OCI-LY7 (cell line): ENCODE data around the gene UBTD2. TPM values are rescaled to one million over a fixed set of nuclear protein-coding genes. Genes with fewer than 3 reads are reported as not detected.
A peak's percentile ranks its signal among the peaks of the same experiment; 100 is the strongest.

Source experiments
- BruUV-seq: library from RNA; stranded (reverse); fragments of 400-500 nt; replicated peaks from 2 replicates; lab custom pipeline; 2021; lab: Mats Ljungman, UMichigan
- CTCF ChIA-PET: fragments of 300-600 bp; sonication (Branson Sonifier 250); formaldehyde crosslinking; loops from one replicate; lab custom pipeline; 2022; ENCODE audit warnings: antibody characterized with exemption; ENCODE audit not compliant: unreplicated experiment; lab: Charles Lee
- POLR2A ChIA-PET: fragments of 300-600 bp; sonication (Branson Sonifier 250); formaldehyde crosslinking; loops from one replicate; lab custom pipeline; 2022; ENCODE audit warnings: antibody characterized with exemption; lab: Charles Lee
- DNase-seq: peaks from one replicate; pipeline ENCODE4 v3.0.0-alpha.2; 2015; ENCODE audit warnings: low spot score
- H2AFZ ChIP-seq: fragments of 200-600 bp; sonication (generic), shearing (Covaris generic); 2 replicates; pipeline ENCODE4 v1.6.1; 2014; ENCODE audit warnings: mild to moderate bottlenecking, antibody characterized with exemption, low read length, moderate library complexity
- H3K27ac ChIP-seq: fragments of 200-600 bp; sonication (generic); 2 replicates; pipeline ENCODE4 v1.5.1; 2014; ENCODE audit warnings: mixed run types, low read depth, mild to moderate bottlenecking, moderate library complexity, low read length, inconsistent platforms; ENCODE audit not compliant: poor library complexity, severe bottlenecking
- H3K36me3 ChIP-seq: fragments of 200-600 bp; sonication (generic); 2 replicates; pipeline ENCODE4 v1.6.1; 2014; ENCODE audit warnings: mild to moderate bottlenecking, antibody characterized with exemption, low read length, moderate library complexity, mixed read lengths; ENCODE audit not compliant: insufficient read depth
- H3K4me1 ChIP-seq: fragments of 200-600 bp; sonication (generic); 2 replicates; pipeline ENCODE4 v1.5.1; 2014; ENCODE audit warnings: mild to moderate bottlenecking, low read length; ENCODE audit not compliant: insufficient read depth, poor library complexity, severe bottlenecking
- H3K4me2 ChIP-seq: fragments of 200-600 bp; sonication (generic); 2 replicates; pipeline ENCODE4 v1.6.1; 2014; ENCODE audit warnings: mild to moderate bottlenecking, low read length
- H3K4me3 ChIP-seq: fragments of 200-600 bp; sonication (generic); 2 replicates; pipeline ENCODE4 v1.5.1; 2014; ENCODE audit warnings: mild to moderate bottlenecking, low read depth, low read length; ENCODE audit not compliant: poor library complexity, severe bottlenecking
- H3K79me2 ChIP-seq: fragments of 200-600 bp; sonication (generic); 2 replicates; pipeline ENCODE4 v1.6.1; 2016; ENCODE audit warnings: low read depth, mild to moderate bottlenecking, low read length, moderate library complexity, mixed read lengths; ENCODE audit not compliant: insufficient read depth
- H3K9me2 ChIP-seq: fragments of 200-600 bp; sonication (generic); 2 replicates; pipeline ENCODE4 v1.6.1; 2016; ENCODE audit warnings: mild to moderate bottlenecking, low read length, mixed read lengths; ENCODE audit not compliant: insufficient read depth
- H3K9me3 ChIP-seq: fragments of 200-600 bp; sonication (generic); 2 replicates; pipeline ENCODE4 v1.6.1; 2014; ENCODE audit warnings: mild to moderate bottlenecking, mixed run types, low read length, mixed read lengths
- H4K20me1 ChIP-seq: fragments of 200-600 bp; sonication (generic); 2 replicates; pipeline ENCODE4 v1.6.1; 2014; ENCODE audit warnings: mild to moderate bottlenecking, antibody characterized with exemption, low read length, moderate library complexity, mixed read lengths; ENCODE audit not compliant: insufficient read depth
- CTCF ChIP-seq: fragments of 200-600 bp; sonication (generic); conservative IDR thresholded peaks from 2 replicates; pipeline ENCODE4 v1.5.1; 2014; ENCODE audit warnings: mild to moderate bottlenecking, antibody characterized with exemption, low read length, moderate library complexity, mixed read lengths
- EZH2phosphoT487 ChIP-seq: fragments of 200-600 bp; sonication (generic); IDR thresholded peaks from 2 replicates; pipeline ENCODE4 v1.6.1; 2018; ENCODE audit warnings: low read depth, borderline replicate concordance, mild to moderate bottlenecking, mixed run types, antibody characterized with exemption, low read length, moderate library complexity, mixed read lengths
- intact Hi-C: fragments of 100-400 bp; cut with micrococcal nuclease; formaldehyde crosslinking; loops from one replicate; pipeline ENCODE4 v1.10.0; 2022; ENCODE audit not compliant: unreplicated experiment
- total RNA-seq, 2 experiments: library from RNA; depleted of rRNA in 1 of 2; stranded (reverse); fragments of >200 nt in 1 of 2; shearing (Covaris generic) in 1 of 2; gene quantifications; 2 replicates each; pipeline ENCODE4 v1.2.3, GENCODE V29; 2014 to 2022

The UBTD2 gene
- total RNA-seq, 2 experiments from 2014 or later: 16.0 to 19.8 TPM

DNA sequence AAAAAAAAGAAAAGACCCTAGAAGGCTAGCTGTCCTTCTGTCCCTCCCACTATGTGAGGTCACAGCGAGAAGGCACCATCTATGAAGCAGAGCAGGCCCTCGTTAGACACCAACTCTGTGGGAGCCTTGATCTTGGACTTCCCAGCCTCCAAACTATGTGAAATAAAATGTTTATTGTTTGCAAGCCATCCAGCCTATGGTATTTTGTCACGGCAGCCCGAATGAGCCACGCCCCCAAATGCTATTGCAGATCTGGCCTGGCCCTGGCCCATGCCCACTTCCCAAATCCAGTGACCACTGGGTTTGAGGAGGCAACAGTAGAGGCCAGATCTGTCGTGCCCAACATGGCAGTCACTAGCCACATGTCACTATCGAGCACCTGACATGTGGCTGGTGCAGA, 106.4 kb downstream of the UBTD2 start:
- Histone ChIP-seq H3K27ac (peak overlapping the region; percentile 87), H3K36me3 (peaks cover 19% of the 10 kb centered on the region), H3K4me3 (no peak overlapping the region), H3K79me2 (peaks cover 78% of the 10 kb centered on the region), H2AFZ (no peak overlapping the region), H4K20me1 (no peaks in the 10 kb centered on the region), H3K4me2 (peak overlapping the region; percentile 16; the same call in 1 of the 2 replicates), H3K9me3 (no peaks in the 10 kb centered on the region; the same call in 1 of the 2 replicates), H3K4me1 (peaks cover 66% of the 10 kb centered on the region), H3K9me2 (no peaks in the 10 kb centered on the region)
- no TSS peak for BruUV-seq
- ChIA-PET CTCF (interaction anchor here (1.3 kb wide), 1 partner anchor 11 kb away, joined by 3 read pairs; the partner anchor contains the start of gene STK10), POLR2A (interaction anchor here (1.0 to 4.8 kb wide), 4 partner anchors 9 to 62 kb away, joined by 3 to 45 read pairs (median 22); no protein-coding TSS in a partner anchor)
- no peak for TF ChIP-seq EZH2phosphoT487
- no peak for TF ChIP-seq CTCF
- no peak for DNase-seq
- intact Hi-C loops: no loop called here

DNA sequence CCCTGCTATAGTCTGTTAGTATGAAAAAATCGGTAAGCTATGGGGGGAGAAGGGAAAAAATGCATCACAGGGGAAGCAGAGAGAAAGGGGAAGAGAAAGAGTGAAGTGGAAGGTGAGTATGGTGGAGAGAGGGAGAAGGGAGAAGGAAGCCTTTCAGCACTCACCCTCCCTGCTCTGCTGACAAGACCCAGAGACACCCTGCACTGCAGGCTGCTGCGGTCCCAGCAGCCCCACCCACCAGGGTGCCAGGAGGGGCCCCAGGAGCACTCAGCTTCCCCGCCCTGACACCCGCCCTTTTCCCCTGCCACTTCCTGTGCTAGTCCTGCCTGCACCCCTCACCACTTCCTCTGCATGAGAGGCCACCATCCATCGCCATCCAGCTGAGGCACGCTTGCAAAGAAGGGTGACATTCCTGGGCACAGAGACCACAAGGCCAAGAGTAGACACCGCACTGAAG, 108.3 kb downstream of the UBTD2 start:
- TF ChIP-seq EZH2phosphoT487 (no peak), CTCF (no peak)
- Histone ChIP-seq H3K79me2 (peaks cover 62% of the 10 kb centered on the region), H3K27ac (peak overlapping the region; percentile 87), H3K4me3 (peak overlapping the region; percentile 73), H3K4me2 (peak overlapping the region; percentile 98), H3K9me3 (no peaks in the 10 kb centered on the region), H3K9me2 (no peaks in the 10 kb centered on the region), H4K20me1 (no peaks in the 10 kb centered on the region), H2AFZ (no peak overlapping the region; the same call in 1 of the 2 replicates), H3K36me3 (peaks cover 6% of the 10 kb centered on the region; the same call in 1 of the 2 replicates), H3K4me1 (peaks cover 66% of the 10 kb centered on the region)
- POLR2A ChIA-PET: interaction anchor here (0.9 to 4.8 kb wide), 15 partner anchors 8 to 169 kb away, joined by 3 to 45 read pairs (median 6); partner anchors contain the start of genes FBXW11 and STK10
- intact Hi-C loops: loop anchor here (1.0 to 2.0 kb wide), 3 partner anchors 13 to 64 kb away; partner anchors contain the start of gene STK10
- DNase-seq: peak; percentile 93
- BruUV-seq: no TSS peak
- CTCF ChIA-PET: interaction anchor here (0.6 to 1.6 kb wide), 7 partner anchors 11 to 264 kb away, joined by 4 to 10 read pairs (median 5); partner anchors contain the start of gene FBXW11
